22Rv1 (cell line): Measurements from ENCODE around the gene EXOC4.

ENCODE experiments used
- CTCF ChIP-seq: fragments of 450-650 bp; IDR thresholded peaks from 2 replicates; pipeline ENCODE4 v1.5.1; 2017; ENCODE audit warnings: mild to moderate bottlenecking
- ZFX ChIP-seq: fragments of 450-650 bp; IDR thresholded peaks from 2 replicates; pipeline ENCODE4 v1.6.1; 2017; ENCODE audit warnings: antibody characterized with exemption, borderline replicate concordance

- TF ChIP-seq CTCF, result no peak
- TF ChIP-seq ZFX, result no peak
Measured at GRCh38 chr7:134073276-134073675, 820.4 kb downstream of the EXOC4 start.
